SU-DHL-6 (cell line): ENCODE measurements around the gene NCEH1.

ENCODE experiments used
- H2AFZ ChIP-seq: fragments of 200-600 bp; sonication (generic); 2 replicates; pipeline ENCODE4 v1.6.1; 2014; ENCODE audit warnings: low read depth, mild to moderate bottlenecking, moderate library complexity, mixed read lengths, antibody characterized with exemption, low read length; ENCODE audit not compliant: severe bottlenecking
- H3F3A ChIP-seq: fragments of 200-600 bp; shearing (Covaris generic); 2 replicates; pipeline ENCODE4 v1.6.0; 2016; ENCODE audit warnings: antibody characterized with exemption, mild to moderate bottlenecking; ENCODE audit not compliant: insufficient read depth
- H3K27ac ChIP-seq: fragments of 200-600 bp; sonication (generic); 2 replicates; pipeline ENCODE4 v1.5.1; 2016; ENCODE audit warnings: low read depth, mild to moderate bottlenecking, low read length, moderate library complexity, mixed read lengths
- H3K27me3 ChIP-seq: fragments of 200-600 bp; sonication (generic), shearing (Covaris generic); 2 replicates; pipeline ENCODE4 v1.6.0; 2014; ENCODE audit warnings: mild to moderate bottlenecking, low read length
- H3K36me3 ChIP-seq: fragments of 200-600 bp; sonication (generic); 2 replicates; pipeline ENCODE4 v1.6.1; 2014; ENCODE audit warnings: mild to moderate bottlenecking, low read length, mixed read lengths
- H3K4me2 ChIP-seq: fragments of 300-600, 200-600 bp; shearing (Covaris generic), sonication (generic); 2 replicates; pipeline ENCODE4 v1.6.0; 2014; ENCODE audit warnings: low read length, low read depth, mild to moderate bottlenecking; ENCODE audit not compliant: poor library complexity, severe bottlenecking
- H3K4me3 ChIP-seq: fragments of 200-600 bp; sonication (generic); 2 replicates; pipeline ENCODE4 v1.5.1; 2014; ENCODE audit warnings: antibody characterized with exemption, low read length, mild to moderate bottlenecking, mixed read lengths; ENCODE audit not compliant: insufficient read depth, poor library complexity, severe bottlenecking
- H3K79me2 ChIP-seq: fragments of 200-600 bp; sonication (generic); 2 replicates; pipeline ENCODE4 v1.6.1; 2014; ENCODE audit warnings: mild to moderate bottlenecking, low read length, moderate library complexity; ENCODE audit not compliant: insufficient read depth
- H3K9ac ChIP-seq: fragments of 200-600 bp; sonication (generic); 2 replicates; pipeline ENCODE4 v1.7.0; 2014; ENCODE audit warnings: mild to moderate bottlenecking, low read length
- H3K9me2 ChIP-seq: fragments of 200-600 bp; sonication (generic); replicated peaks from 2 replicates; pipeline ENCODE4 v1.6.1; 2014; ENCODE audit warnings: low read length; ENCODE audit not compliant: insufficient read depth
- H3K9me3 ChIP-seq: fragments of 200-600 bp; sonication (generic); 2 replicates; pipeline ENCODE4 v1.6.1; 2014; ENCODE audit warnings: low read length, mixed read lengths; ENCODE audit not compliant: insufficient read depth
- H4K20me1 ChIP-seq: fragments of 200-600 bp; sonication (generic); 2 replicates; pipeline ENCODE4 v1.6.1; 2014; ENCODE audit warnings: low read depth, mild to moderate bottlenecking, antibody characterized with exemption, low read length, moderate library complexity, mixed read lengths
- EZH2phosphoT487 ChIP-seq: fragments of 200-600 bp; sonication (generic), shearing (Covaris generic); conservative IDR thresholded peaks from 2 replicates; pipeline ENCODE4 v1.6.1; 2018; ENCODE audit warnings: mild to moderate bottlenecking, antibody characterized with exemption, low read length, moderate library complexity, mixed read lengths
- TF ChIP-seq, protein P1 (sequence below): fragments of 200-600 bp; sonication (generic); IDR thresholded peaks from one replicate; pipeline ENCODE4 v1.5.1; 2017; ENCODE audit warnings: antibody characterized with exemption, mild to moderate bottlenecking, low read length, moderate library complexity; ENCODE audit not compliant: insufficient read depth, poor library complexity, severe bottlenecking

NCEH1 gene

DNA sequence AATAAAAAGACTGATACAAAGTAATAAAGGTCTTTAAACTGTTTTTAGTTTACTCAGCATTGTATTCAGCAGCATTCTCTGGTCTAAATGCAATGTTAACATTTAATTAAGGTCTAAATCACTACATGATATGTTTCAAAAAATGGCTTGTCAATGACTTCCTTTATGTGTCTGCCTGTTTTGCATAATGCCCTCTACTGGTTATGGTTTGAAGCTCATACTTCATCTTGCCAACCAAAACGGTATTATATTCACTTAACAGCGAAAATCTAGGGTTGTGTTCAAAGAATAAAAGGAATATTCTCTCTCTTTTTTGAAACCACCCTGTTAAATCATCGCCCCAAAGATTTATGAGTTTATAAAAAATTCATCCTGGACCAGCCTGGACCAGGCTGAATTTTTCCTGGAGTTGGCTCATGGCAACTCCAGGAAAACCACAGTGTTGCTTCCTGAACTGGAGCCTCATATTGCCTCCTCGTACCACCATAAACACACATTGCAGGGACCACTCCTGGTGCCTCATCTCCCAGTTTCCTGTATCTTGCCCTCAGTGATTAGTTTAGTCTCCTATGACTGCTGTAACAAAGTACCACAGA is 6.7 kb upstream of the NCEH1 start:
- Histone ChIP-seq H3K4me2 (no peak overlapping the region), H4K20me1 (no peaks in the 10 kb centered on the region), H3K27ac (no peak overlapping the region), H3K9me2 (no peaks in the 10 kb centered on the region), H3K9me3 (no peaks in the 10 kb centered on the region), H3K9ac (no peak overlapping the region), H2AFZ (no peak overlapping the region), H3K36me3 (no peaks in the 10 kb centered on the region), H3K27me3 (no peaks in the 10 kb centered on the region), H3F3A (no peaks in the 10 kb centered on the region), H3K4me3 (no peak overlapping the region), H3K79me2 (no peaks in the 10 kb centered on the region)
- TF ChIP-seq EZH2phosphoT487: no peak
- TF ChIP-seq, protein P1, sequence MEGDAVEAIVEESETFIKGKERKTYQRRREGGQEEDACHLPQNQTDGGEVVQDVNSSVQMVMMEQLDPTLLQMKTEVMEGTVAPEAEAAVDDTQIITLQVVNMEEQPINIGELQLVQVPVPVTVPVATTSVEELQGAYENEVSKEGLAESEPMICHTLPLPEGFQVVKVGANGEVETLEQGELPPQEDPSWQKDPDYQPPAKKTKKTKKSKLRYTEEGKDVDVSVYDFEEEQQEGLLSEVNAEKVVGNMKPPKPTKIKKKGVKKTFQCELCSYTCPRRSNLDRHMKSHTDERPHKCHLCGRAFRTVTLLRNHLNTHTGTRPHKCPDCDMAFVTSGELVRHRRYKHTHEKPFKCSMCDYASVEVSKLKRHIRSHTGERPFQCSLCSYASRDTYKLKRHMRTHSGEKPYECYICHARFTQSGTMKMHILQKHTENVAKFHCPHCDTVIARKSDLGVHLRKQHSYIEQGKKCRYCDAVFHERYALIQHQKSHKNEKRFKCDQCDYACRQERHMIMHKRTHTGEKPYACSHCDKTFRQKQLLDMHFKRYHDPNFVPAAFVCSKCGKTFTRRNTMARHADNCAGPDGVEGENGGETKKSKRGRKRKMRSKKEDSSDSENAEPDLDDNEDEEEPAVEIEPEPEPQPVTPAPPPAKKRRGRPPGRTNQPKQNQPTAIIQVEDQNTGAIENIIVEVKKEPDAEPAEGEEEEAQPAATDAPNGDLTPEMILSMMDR: peak; percentile 23

DNA sequence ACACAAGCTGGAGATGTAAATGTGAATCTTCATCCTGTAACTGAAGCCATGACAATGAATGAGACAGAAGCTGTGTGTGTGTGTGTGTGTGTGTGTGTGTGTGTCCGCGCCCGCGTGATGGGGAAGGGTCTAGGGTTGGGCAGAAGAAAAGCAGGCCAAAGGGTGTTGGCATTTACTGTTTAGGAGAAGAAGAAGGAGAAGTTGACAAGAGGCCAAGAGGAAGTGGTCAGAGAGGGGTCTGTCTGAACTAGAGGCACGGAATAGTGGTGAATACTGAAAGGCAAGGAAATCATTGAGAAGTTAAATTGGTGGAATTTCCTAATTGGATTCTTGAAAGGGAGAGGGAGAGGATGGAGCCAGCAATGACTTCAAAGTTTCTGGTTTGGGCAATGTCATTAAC is 5.6 kb upstream of the NCEH1 start:
- no peaks in the 10 kb centered on the region for H3K9me2 ChIP-seq
- no peaks in the 10 kb centered on the region for H3F3A ChIP-seq
- H3K9me3 ChIP-seq: no peaks in the 10 kb centered on the region
- TF ChIP-seq, protein P1: no peak
- no peak for TF ChIP-seq EZH2phosphoT487
- H2AFZ ChIP-seq: no peak overlapping the region
- H3K4me3 ChIP-seq: no peak overlapping the region
- no peaks in the 10 kb centered on the region for H3K27me3 ChIP-seq
- no peak overlapping the region for H3K4me2 ChIP-seq
- H3K27ac ChIP-seq: no peak overlapping the region
- no peak overlapping the region for H3K9ac ChIP-seq
- H3K79me2 ChIP-seq: no peaks in the 10 kb centered on the region
- H3K36me3 ChIP-seq: no peaks in the 10 kb centered on the region
- no peaks in the 10 kb centered on the region for H4K20me1 ChIP-seq

DNA sequence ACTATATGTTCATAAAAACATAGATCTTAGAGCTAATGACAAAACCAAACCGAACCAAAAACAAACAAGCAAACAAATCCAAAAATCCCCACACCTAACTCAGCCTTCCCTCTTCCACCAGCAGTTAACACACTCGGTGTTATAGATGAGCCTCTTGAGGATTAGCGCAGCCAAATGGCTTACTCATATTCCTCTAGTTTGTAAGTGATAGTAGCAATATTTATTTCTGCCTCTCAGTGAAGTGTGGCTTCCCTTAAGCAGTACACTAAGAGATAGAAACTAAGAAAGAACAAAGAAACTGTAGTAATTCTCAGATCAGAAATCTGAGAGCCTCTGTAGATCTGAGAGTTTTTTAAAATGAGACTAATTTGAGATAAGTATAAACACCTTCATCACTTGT is 2.4 kb upstream of the NCEH1 start:
- no peak overlapping the region for H3K4me2 ChIP-seq
- H2AFZ ChIP-seq: no peak overlapping the region
- no peak overlapping the region for H3K9ac ChIP-seq
- H4K20me1 ChIP-seq: no peaks in the 10 kb centered on the region
- H3K27me3 ChIP-seq: no peaks in the 10 kb centered on the region
- H3K27ac ChIP-seq: no peak overlapping the region
- no peaks in the 10 kb centered on the region for H3K9me2 ChIP-seq
- H3K4me3 ChIP-seq: no peak overlapping the region
- TF ChIP-seq, protein P1: no peak
- no peak for TF ChIP-seq EZH2phosphoT487
- H3K79me2 ChIP-seq: peaks cover 21% of the 10 kb centered on the region
- no peaks in the 10 kb centered on the region for H3K36me3 ChIP-seq
- H3K9me3 ChIP-seq: no peaks in the 10 kb centered on the region
- H3F3A ChIP-seq: no peaks in the 10 kb centered on the region
